B cell (primary cell): ENCODE measurements around the gene NKD2. TPM values are rescaled to one million over a fixed set of nuclear protein-coding genes. Genes with fewer than 3 reads are reported as not detected.

ENCODE experiments used
- ATAC-seq: fragments of 200-7000 bp; cut with Tn5 transposase; one replicate; pipeline ENCODE4 v1.10.0; 2021; ENCODE audit warnings: low read depth, mild to moderate bottlenecking, moderate number of reproducible peaks, moderate library complexity
- CTCF ChIA-PET: fragments of 350-600 bp; sonication (Branson Sonifier 250); formaldehyde crosslinking; loops from one replicate; lab custom pipeline; 2021; ENCODE audit warnings: antibody characterized with exemption, inconsistent platforms; lab: Charles Lee
- POLR2A ChIA-PET: fragments of 350-600 bp; sonication (Branson Sonifier 250); formaldehyde crosslinking; loops from one replicate; lab custom pipeline; 2021; ENCODE audit warnings: antibody characterized with exemption; lab: Charles Lee
- DNase-seq: peaks from one replicate; pipeline ENCODE4 v3.0.0; 2013
- H2AFZ ChIP-seq: 2 replicates; pipeline ENCODE4 v1.6.1; 2012; ENCODE audit warnings: mild to moderate bottlenecking, low read depth, low read length; ENCODE audit not compliant: insufficient read depth, poor library complexity, severe bottlenecking
- H3K27ac ChIP-seq, 2 donors: 1 replicate in 1 of 2; 2 replicates in 1 of 2; pipeline ENCODE4 v1.5.1; 2012 to 2013; ENCODE audit warnings: low read length in 2 of 2, mild to moderate bottlenecking in 2 of 2, moderate library complexity in 1 of 2
- H3K27me3 ChIP-seq, 4 experiments: fragments of 200-600 bp in 1 of 4; sonication (generic) in 1 of 4; replicated peaks in 1 of 4; 1 replicate in 2 of 4; 2 replicates in 2 of 4; pipeline versions ENCODE4 v1.6.1 to v1.7.0; 2013 to 2016; ENCODE audit warnings: low read length in 3 of 4, mild to moderate bottlenecking in 2 of 4, mixed read lengths in 1 of 4, moderate library complexity in 1 of 4; ENCODE audit not compliant: insufficient read depth in 4 of 4, control insufficient read depth in 3 of 4; ENCODE audit errors: control extremely low read depth in 1 of 4
- H3K36me3 ChIP-seq, 2 experiments: replicated peaks in 1 of 2; 1 replicate in 1 of 2; 2 replicates in 1 of 2; pipeline versions ENCODE4 v1.6.1 to v1.7.1; 2013; ENCODE audit warnings: low read length in 1 of 2; ENCODE audit not compliant: insufficient read depth in 2 of 2, control insufficient read depth in 1 of 2; ENCODE audit errors: control extremely low read depth in 1 of 2, extremely low read depth in 1 of 2
- H3K4me1 ChIP-seq, 2 donors: fragments of 200-600 bp in 1 of 2; sonication (generic) in 1 of 2; 1 replicate in 1 of 2; 2 replicates in 1 of 2; pipeline versions ENCODE4 v1.5.1 to v1.6.1; 2013 to 2017; ENCODE audit warnings: low read length in 2 of 2; ENCODE audit not compliant: control insufficient read depth in 2 of 2, insufficient read depth in 2 of 2
- H3K4me2 ChIP-seq: replicated peaks from 2 replicates; pipeline ENCODE3; 2012; ENCODE audit warnings: mild to moderate bottlenecking, low read depth, low read length; ENCODE audit not compliant: poor library complexity, severe bottlenecking
- H3K4me3 ChIP-seq, 5 experiments: fragments of 200-600 bp in 1 of 5; sonication (generic) in 1 of 5; 1 replicate in 3 of 5; 2 replicates in 2 of 5; pipeline versions ENCODE4 v1.5.1 to v1.7.0; 2011 to 2016; ENCODE audit warnings: low read length in 4 of 5, mild to moderate bottlenecking in 4 of 5, low read depth in 2 of 5, control low read depth in 1 of 5, moderate library complexity in 1 of 5; ENCODE audit not compliant: insufficient read depth in 1 of 5; ENCODE audit errors: control extremely low read depth in 1 of 5, extremely low read depth in 1 of 5
- H3K79me2 ChIP-seq: fragments of 200-600 bp; sonication (generic); one replicate; pipeline ENCODE4 v1.6.0; 2016; ENCODE audit warnings: low read length; ENCODE audit not compliant: control insufficient read depth, insufficient read depth
- H3K9ac ChIP-seq: fragments of 200-600 bp; sonication (generic); 2 replicates; pipeline ENCODE4 v1.6.1; 2017; ENCODE audit warnings: mild to moderate bottlenecking, low read length, moderate library complexity
- H3K9me3 ChIP-seq, 3 donors: one replicate each; pipeline versions ENCODE4 v1.6.1 to v1.7.1; 2013; ENCODE audit warnings: low read length in 2 of 3; ENCODE audit not compliant: control insufficient read depth in 2 of 3, insufficient read depth in 1 of 3; ENCODE audit errors: control extremely low read depth in 1 of 3
- H4K20me1 ChIP-seq: 2 replicates; pipeline ENCODE4 v1.6.0; 2012; ENCODE audit warnings: mild to moderate bottlenecking, low read length; ENCODE audit not compliant: insufficient read depth, control insufficient read depth, poor library complexity, severe bottlenecking
- H3K27ac Mint-ChIP-seq: one replicate; pipeline ENCODE4 v1.8.0; 2021; ENCODE audit warnings: mixed read lengths
- H3K27me3 Mint-ChIP-seq: one replicate; pipeline ENCODE4 v1.8.0; 2021; ENCODE audit warnings: mixed read lengths
- H3K4me1 Mint-ChIP-seq: one replicate; pipeline ENCODE4 v1.8.0; 2021; ENCODE audit warnings: mixed read lengths
- H3K4me3 Mint-ChIP-seq: one replicate; pipeline ENCODE4 v1.8.0; 2021; ENCODE audit warnings: mixed read lengths
- H3K9me3 Mint-ChIP-seq: one replicate; pipeline ENCODE4 v1.8.0; 2022; ENCODE audit warnings: mixed read lengths; ENCODE audit not compliant: insufficient read depth
- EZH2 ChIP-seq: IDR thresholded peaks from 2 replicates; pipeline ENCODE4 v1.6.1; 2012; ENCODE audit warnings: borderline replicate concordance, low read depth, mild to moderate bottlenecking, moderate library complexity, low read length; ENCODE audit not compliant: insufficient read depth, poor library complexity, severe bottlenecking
- WGBS: methylation state at CpG from one replicate; pipeline ENCODE4 v1.1.5; 2013; ENCODE audit warnings: missing lambda C conversion rate; ENCODE audit not compliant: insufficient coverage; 5-methylcytosine and 5-hydroxymethylcytosine counted together
- intact Hi-C: fragments of 100-400 bp; cut with micrococcal nuclease; formaldehyde crosslinking; loops from one replicate; pipeline ENCODE4 v1.10.0; 2022
- polyA plus RNA-seq: library from polyadenylated mRNA; depleted of rRNA; stranded (reverse); fragments of >200 nt; gene quantifications from 2 replicates; pipeline ENCODE4 v1.2.3, GENCODE V29; 2012
- total RNA-seq, 2 donors: library from RNA; stranded (reverse); fragments of 120-200 nt in 1 of 2; gene quantifications; 1 replicate in 1 of 2; 2 replicates in 1 of 2; pipeline versions ENCODE4 v1.2.3 to v1.2.4, GENCODE V29; 2013 to 2022
- TF ChIP-seq, protein P1 (sequence below): fragments of 200-600 bp; IDR thresholded peaks from one replicate; pipeline ENCODE4 v1.8.0; 2022; ENCODE audit warnings: antibody characterized with exemption, mild to moderate bottlenecking

NKD2 gene
- total and polyA plus RNA-seq, 2 donors (not counting 1 experiment from before 2014, with no cell fraction given) = 0.12 to 0.34 TPM

DNA sequence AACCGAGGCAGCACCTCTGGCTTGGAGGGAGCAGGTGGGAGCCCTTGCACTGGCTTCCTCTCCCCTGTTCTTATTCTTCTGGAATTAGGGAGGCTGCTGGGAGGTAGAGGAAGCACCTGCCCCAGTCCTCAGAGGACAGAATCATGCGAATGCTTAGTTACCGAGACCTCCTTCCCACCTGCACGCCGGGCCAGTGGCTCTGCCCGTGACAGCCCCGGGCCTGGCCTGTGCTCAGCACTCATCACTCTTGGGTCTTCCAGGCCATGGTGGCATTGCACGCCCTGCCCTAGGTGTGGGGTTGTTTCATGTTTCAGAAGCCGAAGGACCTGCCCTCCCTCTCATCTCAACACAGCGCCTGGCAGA lies 45.3 kb upstream of the NKD2 start:
- intact Hi-C loops = no loop called here
- no peak overlapping the region for H3K27ac Mint-ChIP-seq
- no peak overlapping the region for H2AFZ ChIP-seq
- H3K4me1 Mint-ChIP-seq = peaks cover 10% of the 10 kb centered on the region
- H3K4me1 ChIP-seq = peaks cover 0 to 8% of the 10 kb centered on the region in 2 donors
- H3K4me3 Mint-ChIP-seq = no peak overlapping the region
- no peaks in the 10 kb centered on the region for H4K20me1 ChIP-seq
- ATAC-seq (no peak), DNase-seq (no peak)
- H3K4me3 ChIP-seq = no peak overlapping the region
- no peak overlapping the region for H3K27ac ChIP-seq
- TF ChIP-seq EZH2 = no peak
- TF ChIP-seq, protein P1, sequence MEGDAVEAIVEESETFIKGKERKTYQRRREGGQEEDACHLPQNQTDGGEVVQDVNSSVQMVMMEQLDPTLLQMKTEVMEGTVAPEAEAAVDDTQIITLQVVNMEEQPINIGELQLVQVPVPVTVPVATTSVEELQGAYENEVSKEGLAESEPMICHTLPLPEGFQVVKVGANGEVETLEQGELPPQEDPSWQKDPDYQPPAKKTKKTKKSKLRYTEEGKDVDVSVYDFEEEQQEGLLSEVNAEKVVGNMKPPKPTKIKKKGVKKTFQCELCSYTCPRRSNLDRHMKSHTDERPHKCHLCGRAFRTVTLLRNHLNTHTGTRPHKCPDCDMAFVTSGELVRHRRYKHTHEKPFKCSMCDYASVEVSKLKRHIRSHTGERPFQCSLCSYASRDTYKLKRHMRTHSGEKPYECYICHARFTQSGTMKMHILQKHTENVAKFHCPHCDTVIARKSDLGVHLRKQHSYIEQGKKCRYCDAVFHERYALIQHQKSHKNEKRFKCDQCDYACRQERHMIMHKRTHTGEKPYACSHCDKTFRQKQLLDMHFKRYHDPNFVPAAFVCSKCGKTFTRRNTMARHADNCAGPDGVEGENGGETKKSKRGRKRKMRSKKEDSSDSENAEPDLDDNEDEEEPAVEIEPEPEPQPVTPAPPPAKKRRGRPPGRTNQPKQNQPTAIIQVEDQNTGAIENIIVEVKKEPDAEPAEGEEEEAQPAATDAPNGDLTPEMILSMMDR = no peak
- peaks cover 59% of the 10 kb centered on the region for H3K27me3 Mint-ChIP-seq
- CTCF ChIA-PET = no interaction called here
- POLR2A ChIA-PET = no interaction called here
- H3K36me3 ChIP-seq = no peaks in the 10 kb centered on the region
- H3K27me3 ChIP-seq = peaks cover 0 to 68% (median 12%) of the 10 kb centered on the region in 4 experiments
- peaks cover 0 to 9% (median 0%) of the 10 kb centered on the region in 3 donors for H3K9me3 ChIP-seq
- no peak overlapping the region for H3K9ac ChIP-seq
- H3K9me3 Mint-ChIP-seq = no peaks in the 10 kb centered on the region
- 25% methylated on average over 10 of the region's 10 CpGs for WGBS
- no peak overlapping the region for H3K4me2 ChIP-seq
- no peaks in the 10 kb centered on the region for H3K79me2 ChIP-seq

GRCh38 chr5:963673-964531 lies 44.7 kb upstream of the NKD2 start:
- peak; percentile 39 for ATAC-seq
- WGBS = 34% methylated on average over 30 of the region's 31 CpGs

More at GRCh38 chr5:963673-964531, 44.7 kb upstream of the NKD2 start:
- no peaks in the 10 kb centered on the region for H4K20me1 ChIP-seq
- intact Hi-C loops = no loop called here
- POLR2A ChIA-PET = no interaction called here
- H3K79me2 ChIP-seq = no peaks in the 10 kb centered on the region
- H3K9me3 ChIP-seq = peaks cover 0 to 9% (median 0%) of the 10 kb centered on the region in 3 donors
- no peak overlapping the region for H2AFZ ChIP-seq
- H3K36me3 ChIP-seq = no peaks in the 10 kb centered on the region
- peaks cover 0 to 8% of the 10 kb centered on the region in 2 donors for H3K4me1 ChIP-seq
- DNase-seq = peak; percentile 27
- H3K4me3 ChIP-seq = no peak overlapping the region
- Mint-ChIP-seq H3K4me3 (no peak overlapping the region), H3K4me1 (peaks cover 10% of the 10 kb centered on the region), H3K27ac (no peak overlapping the region), H3K9me3 (no peaks in the 10 kb centered on the region), H3K27me3 (peaks cover 64% of the 10 kb centered on the region)
- TF ChIP-seq EZH2 = no peak
- TF ChIP-seq, protein P1 = no peak
- H3K4me2 ChIP-seq = peak overlapping the region; percentile 36
- no peak overlapping the region for H3K9ac ChIP-seq
- CTCF ChIA-PET = no interaction called here
- H3K27ac ChIP-seq = no peak overlapping the region
- H3K27me3 ChIP-seq = peaks cover 0 to 70% (median 16%) of the 10 kb centered on the region in 4 experiments
